Measurements from ENCODE around the gene URGCP. TPM values are rescaled to one million over a fixed set of nuclear protein-coding genes. Genes with fewer than 3 reads are reported as not detected.

Gene URGCP
- total RNA-seq, 1 donor from 2014 or later = 17.6 TPM

DNA sequence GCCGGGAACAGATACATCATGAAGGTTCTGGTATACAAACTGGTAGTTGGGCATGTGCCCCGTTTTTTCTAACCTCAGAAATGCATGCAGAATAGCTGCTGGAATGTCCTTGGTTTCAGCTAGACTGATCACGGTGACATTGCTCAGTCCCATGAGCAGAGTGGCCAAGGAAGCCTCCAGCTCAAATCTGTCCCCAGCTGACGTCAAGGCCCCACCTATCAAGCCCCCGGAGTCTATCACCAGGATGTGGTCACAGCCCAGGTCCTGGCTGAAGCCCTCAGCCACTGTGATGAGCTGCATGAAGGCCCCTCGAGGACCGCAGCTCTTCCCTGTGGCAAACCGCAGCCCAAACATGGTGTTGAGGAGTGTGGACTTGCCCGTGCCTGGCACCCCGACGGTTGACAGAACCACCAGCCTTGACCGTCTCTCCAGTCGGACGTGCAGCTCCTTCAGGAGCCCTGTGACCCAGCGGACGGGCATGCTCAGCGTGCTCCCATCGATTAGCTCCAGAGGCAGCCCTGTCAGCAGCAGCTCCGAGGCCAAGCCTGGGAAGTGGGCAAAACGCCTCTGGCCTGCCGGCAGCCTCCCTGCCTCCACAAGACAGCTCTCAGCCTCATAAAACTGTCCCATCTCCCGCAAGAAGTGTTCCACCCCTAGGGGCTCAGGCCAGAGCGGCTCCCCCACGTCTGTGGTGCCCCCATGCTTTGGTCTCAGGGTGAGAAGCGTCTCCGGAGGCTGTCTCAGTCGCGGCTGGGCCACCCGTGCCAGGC, 29.2 kb downstream of the URGCP start:
- TF ChIP-seq, protein P1, sequence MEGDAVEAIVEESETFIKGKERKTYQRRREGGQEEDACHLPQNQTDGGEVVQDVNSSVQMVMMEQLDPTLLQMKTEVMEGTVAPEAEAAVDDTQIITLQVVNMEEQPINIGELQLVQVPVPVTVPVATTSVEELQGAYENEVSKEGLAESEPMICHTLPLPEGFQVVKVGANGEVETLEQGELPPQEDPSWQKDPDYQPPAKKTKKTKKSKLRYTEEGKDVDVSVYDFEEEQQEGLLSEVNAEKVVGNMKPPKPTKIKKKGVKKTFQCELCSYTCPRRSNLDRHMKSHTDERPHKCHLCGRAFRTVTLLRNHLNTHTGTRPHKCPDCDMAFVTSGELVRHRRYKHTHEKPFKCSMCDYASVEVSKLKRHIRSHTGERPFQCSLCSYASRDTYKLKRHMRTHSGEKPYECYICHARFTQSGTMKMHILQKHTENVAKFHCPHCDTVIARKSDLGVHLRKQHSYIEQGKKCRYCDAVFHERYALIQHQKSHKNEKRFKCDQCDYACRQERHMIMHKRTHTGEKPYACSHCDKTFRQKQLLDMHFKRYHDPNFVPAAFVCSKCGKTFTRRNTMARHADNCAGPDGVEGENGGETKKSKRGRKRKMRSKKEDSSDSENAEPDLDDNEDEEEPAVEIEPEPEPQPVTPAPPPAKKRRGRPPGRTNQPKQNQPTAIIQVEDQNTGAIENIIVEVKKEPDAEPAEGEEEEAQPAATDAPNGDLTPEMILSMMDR (conservative IDR thresholded peaks at IDR 0.05; ENCODE audit: low read depth, low read length) = no peak
- no peak for DNase-seq (ENCODE audit: low read depth)
- no peak overlapping the region for H3K4me3 ChIP-seq (ENCODE audit: low read depth, low read length)

DNA sequence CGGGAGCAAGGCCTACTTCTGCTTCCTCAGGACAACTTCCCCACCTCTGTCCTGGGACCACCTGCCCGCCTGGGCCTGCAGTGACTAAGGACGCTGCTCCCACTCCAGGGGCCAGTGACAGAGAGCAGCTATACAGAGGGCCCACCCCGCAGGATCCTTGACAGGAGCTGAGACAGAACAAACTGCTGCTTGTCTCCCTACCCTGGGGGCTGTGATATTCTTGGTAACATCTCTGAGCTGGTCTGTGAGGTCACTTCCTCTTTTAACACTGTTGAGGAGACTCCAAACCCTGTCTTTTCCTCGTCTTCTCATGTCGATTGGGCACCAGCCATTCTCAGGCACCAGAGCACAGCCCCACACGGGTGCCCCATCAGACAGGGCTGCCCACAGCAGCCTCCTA, 30.2 kb downstream of the URGCP start:
- TF ChIP-seq, protein P1 (conservative IDR thresholded peaks at IDR 0.05; ENCODE audit: low read depth, low read length) = no peak
- DNase-seq (ENCODE audit: low read depth) = no peak

DNA sequence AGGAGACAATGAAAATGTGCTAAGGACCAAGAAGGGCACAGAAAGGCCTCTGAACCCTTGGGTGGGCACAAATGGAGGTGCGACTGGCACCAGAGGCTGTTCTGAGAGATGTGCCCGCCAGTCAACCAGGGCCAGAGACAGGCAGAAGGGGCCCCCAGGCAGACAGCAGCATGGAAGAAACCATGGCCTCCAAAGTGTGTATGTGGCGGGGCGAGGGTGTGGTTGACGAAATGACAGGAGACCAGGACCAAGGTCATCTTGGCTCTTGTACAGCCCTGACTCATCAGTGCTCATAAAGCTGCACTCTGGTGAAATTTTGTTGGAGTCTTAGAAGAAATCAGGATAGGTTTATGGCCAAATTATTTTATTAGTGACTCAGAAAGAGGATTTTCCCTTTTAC, 33.1 kb downstream of the URGCP start:
- no peak overlapping the region for H3K4me3 ChIP-seq (ENCODE audit: low read depth, low read length)
- TF ChIP-seq, protein P1 (conservative IDR thresholded peaks at IDR 0.05; ENCODE audit: low read depth, low read length) = no peak
- no peak for DNase-seq (ENCODE audit: low read depth)

More for the DNA sequence above, 30.2 kb downstream of the URGCP start:
- no peak overlapping the region for H3K4me3 ChIP-seq (ENCODE audit: low read depth, low read length)

DNA sequence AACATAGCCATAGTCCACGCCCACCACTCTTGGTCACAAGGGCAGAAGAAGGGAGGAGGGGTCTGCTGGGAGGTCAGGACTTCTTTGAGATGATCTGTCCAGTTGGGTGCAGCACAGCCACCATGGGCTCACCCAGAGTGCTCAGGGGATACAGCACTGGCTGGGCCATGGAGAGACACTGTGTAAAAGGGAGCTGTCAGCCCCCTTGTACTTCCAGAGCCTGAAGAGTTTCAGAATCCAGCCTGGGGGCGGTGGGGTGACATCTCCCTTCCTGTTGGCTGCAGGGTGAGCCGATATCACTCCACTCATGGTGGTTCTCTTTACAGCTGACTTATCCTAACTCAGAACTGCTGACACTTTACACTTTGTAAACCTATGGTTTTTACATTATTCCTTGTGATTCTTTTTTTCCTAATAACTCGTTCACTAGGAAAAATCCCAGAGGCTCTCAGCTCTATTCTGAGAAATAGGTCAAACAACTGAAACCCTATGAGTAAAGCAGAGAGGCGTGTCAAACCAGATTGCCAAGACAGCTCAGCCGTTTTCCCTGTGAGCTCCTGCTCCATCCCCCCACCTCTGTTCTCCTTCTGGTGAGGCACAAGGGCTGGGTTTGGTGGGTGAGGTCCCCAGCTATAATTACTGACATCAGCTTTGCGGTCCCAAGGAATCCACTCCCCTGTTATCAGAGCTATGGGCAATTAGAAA, 33.8 kb downstream of the URGCP start:
- TF ChIP-seq, protein P1 (conservative IDR thresholded peaks at IDR 0.05; ENCODE audit: low read depth, low read length) = no peak
- H3K4me3 ChIP-seq (ENCODE audit: low read depth, low read length) = no peak overlapping the region
- peak; percentile 31 for DNase-seq (ENCODE audit: low read depth)

DNA sequence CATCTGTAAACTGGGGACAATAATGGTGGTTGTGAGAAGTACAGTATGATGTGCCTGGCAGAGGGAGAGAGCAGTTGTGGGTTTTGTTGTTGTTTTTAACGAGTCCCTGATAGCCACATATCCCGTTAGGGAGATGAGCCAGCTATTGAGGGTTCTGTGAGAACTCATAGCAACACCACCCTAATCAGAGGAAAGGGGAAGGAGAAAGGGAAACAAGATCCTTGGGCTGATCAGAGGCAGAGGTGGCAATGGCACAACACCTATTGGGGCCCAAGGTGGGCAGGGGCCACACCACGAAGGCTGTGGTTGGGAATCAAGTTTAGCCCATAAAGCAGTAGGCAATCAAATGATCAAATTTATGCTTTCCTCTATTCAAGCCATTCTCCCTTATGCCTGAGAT, 35.3 kb downstream of the URGCP start:
- no peak for DNase-seq (ENCODE audit: low read depth)
- TF ChIP-seq, protein P1 (conservative IDR thresholded peaks at IDR 0.05; ENCODE audit: low read depth, low read length) = no peak
- H3K4me3 ChIP-seq (ENCODE audit: low read depth, low read length) = no peak overlapping the region

DNA sequence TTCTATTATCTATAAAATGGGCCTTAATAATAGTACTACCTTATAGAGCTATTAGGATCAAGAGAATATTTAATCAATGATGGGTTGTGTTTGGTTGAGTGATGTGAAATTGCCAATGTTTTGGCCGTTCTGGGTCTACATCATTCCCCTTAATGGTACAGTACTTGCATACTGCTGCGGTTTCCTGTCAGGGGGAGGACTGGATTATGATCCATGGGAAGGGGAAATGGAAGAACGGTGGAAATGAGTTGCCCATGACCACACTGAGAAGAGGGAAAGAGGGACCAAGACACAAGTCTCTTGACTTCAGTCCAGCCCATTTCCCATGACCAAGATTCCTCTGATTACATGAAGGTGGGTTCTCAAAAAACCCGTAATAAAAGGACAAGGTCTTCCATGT, 36.1 kb downstream of the URGCP start:
- TF ChIP-seq, protein P1 (conservative IDR thresholded peaks at IDR 0.05; ENCODE audit: low read depth, low read length) = no peak
- no peak for DNase-seq (ENCODE audit: low read depth)
- H3K4me3 ChIP-seq (ENCODE audit: low read depth, low read length) = peak overlapping the region; percentile 79
